Adrenal gland (tissue), 12 donors: ENCODE data around the gene NSRP1. TPM values are rescaled to one million over a fixed set of nuclear protein-coding genes. Genes with fewer than 3 reads are reported as not detected.
"Not testable (repeated sequence)": the region's sequence is repeated elsewhere in the genome, so short reads cannot be mapped to it uniquely, and the experiment has no call there.

ENCODE experiments used
- DNase-seq, 7 donors: peaks; one replicate each; pipeline ENCODE4 v3.0.0-alpha.2; 2019 to 2020
- H3K27ac ChIP-seq, 5 donors: fragments of 200-600 bp; sonication (generic) in 4 of 5; 1 replicate in 3 of 5; 2 replicates in 2 of 5; pipeline versions ENCODE4 v1.5.1 to v1.8.0; 2016 to 2020; ENCODE audit warnings: mild to moderate bottlenecking in 1 of 5
- H3K27me3 ChIP-seq: fragments of 200-600 bp; 2 replicates; pipeline ENCODE4 v1.8.0; 2021
- H3K36me3 ChIP-seq, 2 donors: fragments of 200-600 bp; replicated peaks in 1 of 2; 1 replicate in 1 of 2; 2 replicates in 1 of 2; pipeline versions ENCODE4 v1.5.1 to v1.8.0; 2018 to 2022
- H3K4me1 ChIP-seq, 2 donors: fragments of 200-600 bp; replicated peaks in 1 of 2; 1 replicate in 1 of 2; 2 replicates in 1 of 2; pipeline versions ENCODE4 v1.5.1 to v1.8.0; 2018 to 2021
- H3K4me3 ChIP-seq, 4 donors: fragments of 200-600 bp; sonication (generic) in 3 of 4; one replicate each; pipeline ENCODE4 v1.5.1; 2016 to 2018
- H3K9me3 ChIP-seq, 3 donors: fragments of 200-600 bp; sonication (generic) in 1 of 3; replicated peaks in 1 of 3; 1 replicate in 2 of 3; 2 replicates in 1 of 3; pipeline versions ENCODE4 v1.5.1 to v1.8.0; 2016 to 2021
- CTCF ChIP-seq, 6 experiments: fragments of 450-650 bp in 4 of 6; fragments of 200-600 bp in 2 of 6; sonication (generic) in 1 of 6; IDR thresholded peaks; 1 replicate in 5 of 6; 2 replicates in 1 of 6; pipeline versions ENCODE4 v1.5.1 to v1.8.0; 2016 to 2021; ENCODE audit warnings: antibody characterized with exemption in 6 of 6, mild to moderate bottlenecking in 2 of 6, moderate library complexity in 1 of 6
- POLR2A ChIP-seq, 2 donors: fragments of 450-650 bp; IDR thresholded peaks; one replicate each; pipeline ENCODE4 v1.6.1; 2017; ENCODE audit warnings: antibody characterized with exemption in 2 of 2, mild to moderate bottlenecking in 2 of 2, moderate library complexity in 1 of 2
- WGBS, 4 donors: extraction: QIAGEN DNeasy Blood & Tissue Kit in 2 of 4; methylation state at CpG; one replicate each; pipeline versions ENCODE4 v1.1.5 to v1.1.7; 2013 to 2017; 5-methylcytosine and 5-hydroxymethylcytosine counted together
- intact Hi-C, 2 donors: fragments of 100-400 bp; cut with DNase I; formaldehyde crosslinking; loops; one replicate each; pipeline versions ENCODE4 v1.14.1 to v1.15.0; 2022 to 2023
- polyA plus RNA-seq, 3 donors: library from polyadenylated mRNA; stranded (reverse); fragments of 200-250 nt in 2 of 3; fragments of 350-450 nt in 1 of 3; fragmentation: Illumina TruSeq in 1 of 3; extraction: RNeasy Lipid Tissue Mini Kit (QIAGEN cat#74804) in 1 of 3; gene quantifications; one replicate each; pipeline ENCODE4 v1.2.3, GENCODE V29; 2013 to 2014
- total RNA-seq, 9 donors: library from RNA; depleted of rRNA in 4 of 9; stranded (reverse); fragments of >200 nt in 4 of 9; fragments of 120-200 nt in 1 of 9; fragmentation: NEBNext Ultra II Directional in 1 of 9; extraction: Animal tissue kit (Norgen Biotek cat#: 25700) in 1 of 9; gene quantifications; one replicate each; pipeline versions ENCODE4 v1.1.0 to v1.2.4, GENCODE V29; 2013 to 2023
- donor health status: healthy with polysubstance abuse.
- donor health status: Bipolar disorder and iron deficiency.
- donor health status: DM: yes; HTN: yes; CAD: no.
- donor health status: DM: no; HTN: no; CAD: no.
- donor health status: DM: no; HTN: no; CAD: no.
- donor health status: DM: yes; HTN: yes; CAD: no.

NSRP1 gene
- total and polyA plus RNA-seq, 12 donors: 8.9 to 63.6 (median 22.1) TPM

GRCh38 chr17:30117675-30118081 lies 1.1 kb downstream of the NSRP1 start:
- H3K4me1 ChIP-seq: peaks cover 13 to 25% of the 10 kb centered on the region in 2 donors
- peaks cover 0 to 7% of the 10 kb centered on the region in 2 donors for H3K36me3 ChIP-seq
- WGBS, 4 donors: 32 to 45% (median 33%) methylated on average over 5 of the region's 5 CpGs
- DNase-seq: no peak
- TF ChIP-seq POLR2A (IDR thresholded peaks at IDR 0.05) (no peak), CTCF (IDR thresholded peaks at IDR 0.05) (no peak)
- peak overlapping the region in 3 of 4 donors; percentile 74 to 88 (median 76) for H3K4me3 ChIP-seq
- no peaks in the 10 kb centered on the region for H3K9me3 ChIP-seq
- peak overlapping the region in 4 of 5 donors; percentile 96 to 99 (median 97) for H3K27ac ChIP-seq
- no peaks in the 10 kb centered on the region for H3K27me3 ChIP-seq
- intact Hi-C loops: no loop called here

- intact Hi-C loops, H3K36me3 ChIP-seq, H3K27ac ChIP-seq, DNase-seq, H3K4me3 ChIP-seq, H3K27me3 ChIP-seq, H3K9me3 ChIP-seq: not testable (repeated sequence)
- 94 to 100% (median 95%) methylated on average over 7 of the region's 7 CpGs for WGBS, 4 donors
- peaks cover 13 to 25% of the 10 kb centered on the region in 2 donors for H3K4me1 ChIP-seq
Measured at GRCh38 chr17:30118635-30119034, 2.0 kb downstream of the NSRP1 start.

GRCh38 chr17:30124273-30124796 lies 7.7 kb downstream of the NSRP1 start:
- intact Hi-C loops: loop anchor here in 1 of 2 donors (5.0 kb wide), 1 partner anchor 153 kb away; no protein-coding TSS in a partner anchor
- peaks cover 0 to 9% of the 10 kb centered on the region in 2 donors for H3K4me1 ChIP-seq
- DNase-seq: no peak
- WGBS, 4 donors: 90 to 96% (median 92%) methylated on average over 4 of the region's 4 CpGs
- no peaks in the 10 kb centered on the region for H3K27me3 ChIP-seq
- no peak for TF ChIP-seq CTCF (IDR thresholded peaks at IDR 0.05)
- TF ChIP-seq POLR2A (IDR thresholded peaks at IDR 0.05): no peak
- no peak overlapping the region for H3K27ac ChIP-seq
- no peak overlapping the region for H3K4me3 ChIP-seq
- H3K36me3 ChIP-seq: peaks cover 0 to 16% of the 10 kb centered on the region in 2 donors
- no peaks in the 10 kb centered on the region for H3K9me3 ChIP-seq

DNA sequence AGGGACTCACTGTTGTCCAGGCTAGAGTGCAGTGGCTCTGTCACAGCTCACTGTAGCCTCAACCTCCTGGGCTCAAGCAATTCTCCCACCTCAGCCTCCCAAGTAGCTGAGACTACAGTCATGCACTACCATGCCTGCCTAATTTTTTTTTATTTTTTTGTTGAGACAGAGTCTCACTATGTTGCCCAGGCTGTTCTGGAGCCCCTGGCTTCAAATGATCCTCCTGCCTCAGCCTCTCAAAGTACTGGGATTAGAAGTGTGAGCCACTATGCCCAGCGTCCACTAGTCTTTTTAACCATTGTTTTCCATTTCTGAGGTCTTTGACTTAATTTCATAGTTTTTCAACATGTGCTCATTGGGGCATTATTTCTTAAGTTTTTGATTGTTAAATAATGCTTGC lies 13.5 kb downstream of the NSRP1 start:
- H3K9me3 ChIP-seq: no peaks in the 10 kb centered on the region
- no peak overlapping the region for H3K4me3 ChIP-seq
- peaks cover 0 to 12% of the 10 kb centered on the region in 2 donors for H3K36me3 ChIP-seq
- H3K27me3 ChIP-seq: no peaks in the 10 kb centered on the region
- H3K27ac ChIP-seq: no peak overlapping the region
- TF ChIP-seq CTCF (IDR thresholded peaks at IDR 0.05) (no peak), POLR2A (IDR thresholded peaks at IDR 0.05) (no peak)
- H3K4me1 ChIP-seq: no peaks in the 10 kb centered on the region
- WGBS, 4 donors: 91 to 97% (median 94%) methylated on average over 1 of the region's 1 CpG
- intact Hi-C loops: no loop called here
- no peak for DNase-seq

DNA sequence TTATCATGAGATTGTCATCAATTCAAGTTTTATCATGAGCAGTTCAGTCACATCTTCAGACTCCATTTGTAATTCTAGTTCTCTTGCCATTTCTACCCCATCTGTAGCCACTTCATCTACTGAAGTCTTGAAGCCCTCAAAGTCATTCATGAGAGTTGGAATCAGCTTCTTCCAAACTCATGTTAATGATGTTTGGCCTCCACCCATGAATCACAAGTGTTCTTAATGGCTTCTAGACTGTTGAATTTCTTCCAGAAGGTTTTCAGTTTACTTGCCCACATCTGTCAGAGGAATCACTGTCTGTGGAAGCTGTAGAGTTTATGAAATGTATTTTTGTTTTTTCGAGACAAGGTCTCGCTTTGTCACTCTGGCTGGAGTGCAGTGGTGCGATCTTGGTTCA lies 16.0 kb downstream of the NSRP1 start:
- intact Hi-C loops: no loop called here
- H3K36me3 ChIP-seq: peaks cover 0 to 16% of the 10 kb centered on the region in 2 donors
- no peak for DNase-seq
- no peaks in the 10 kb centered on the region for H3K4me1 ChIP-seq
- no peaks in the 10 kb centered on the region for H3K9me3 ChIP-seq
- H3K4me3 ChIP-seq: no peak overlapping the region
- 95 to 100% (median 98%) methylated on average over 3 of the region's 3 CpGs for WGBS, 4 donors
- TF ChIP-seq CTCF (IDR thresholded peaks at IDR 0.05) (no peak), POLR2A (IDR thresholded peaks at IDR 0.05) (no peak)
- H3K27me3 ChIP-seq: no peaks in the 10 kb centered on the region
- H3K27ac ChIP-seq: no peak overlapping the region
